GM18519 (cell line): ENCODE data around the gene TRPV2.
A peak's percentile ranks its signal among the peaks of the same experiment; 100 is the strongest.
"Not testable (repeated sequence)": the region's sequence is repeated elsewhere in the genome, so short reads cannot be mapped to it uniquely, and the experiment has no call there.

Experiments
- ATAC-seq: cut with Tn5 transposase; IDR thresholded peaks from one replicate; pipeline ENCODE4 v1.9.1; 2021; ENCODE audit warnings: mild to moderate bottlenecking, moderate library complexity; ENCODE audit not compliant: unreplicated experiment, low FRiP score

TRPV2 gene

GRCh38 chr17:16434662-16435061 is 19.3 kb downstream of the TRPV2 start:
- no peak for ATAC-seq

- no peak for ATAC-seq
Observed at GRCh38 chr17:16435925-16436886, 20.8 kb downstream of the TRPV2 start.

GRCh38 chr17:16437083-16437482 is 21.7 kb downstream of the TRPV2 start:
- no peak for ATAC-seq

GRCh38 chr17:16438173-16438556 is 22.8 kb downstream of the TRPV2 start:
- no peak for ATAC-seq

GRCh38 chr17:16438557-16439302 is 23.4 kb downstream of the TRPV2 start:
- ATAC-seq = peak; percentile 81

- peak; percentile 4 for ATAC-seq
Observed at GRCh38 chr17:16439303-16439791, 24.0 kb downstream of the TRPV2 start.

GRCh38 chr17:16439811-16440351 is 24.5 kb downstream of the TRPV2 start:
- no peak for ATAC-seq

GRCh38 chr17:16440354-16440753 is 25.0 kb downstream of the TRPV2 start:
- ATAC-seq = not testable (repeated sequence)

GRCh38 chr17:16440901-16441629 is 25.7 kb downstream of the TRPV2 start:
- no peak for ATAC-seq

GRCh38 chr17:16442141-16442540 is 26.8 kb downstream of the TRPV2 start:
- no peak for ATAC-seq

- no peak for ATAC-seq
Observed at GRCh38 chr17:16442594-16443510, 27.5 kb downstream of the TRPV2 start.

GRCh38 chr17:16443511-16444257 is 28.3 kb downstream of the TRPV2 start:
- no peak for ATAC-seq

GRCh38 chr17:16444258-16444886 is 29.0 kb downstream of the TRPV2 start:
- no peak for ATAC-seq

GRCh38 chr17:16446338-16446983 is 31.1 kb downstream of the TRPV2 start:
- no peak for ATAC-seq

GRCh38 chr17:16447676-16448075 is 32.3 kb downstream of the TRPV2 start:
- no peak for ATAC-seq

- ATAC-seq = no peak
Observed at GRCh38 chr17:16448490-16448889, 33.1 kb downstream of the TRPV2 start.

- no peak for ATAC-seq
Observed at GRCh38 chr17:16449121-16449570, 33.8 kb downstream of the TRPV2 start.

- ATAC-seq = no peak
Observed at GRCh38 chr17:16450028-16450427, 34.7 kb downstream of the TRPV2 start.
